ENCODE results near the gene EPHB1. TPM values are rescaled to one million over a fixed set of nuclear protein-coding genes. Genes with fewer than 3 reads are reported as not detected.
A peak's percentile ranks its signal among the peaks of the same experiment; 100 is the strongest.

The EPHB1 gene
- total RNA-seq, 4 donors from 2014 or later, result 1.00 to 8.9 (median 4.5) TPM

DNA sequence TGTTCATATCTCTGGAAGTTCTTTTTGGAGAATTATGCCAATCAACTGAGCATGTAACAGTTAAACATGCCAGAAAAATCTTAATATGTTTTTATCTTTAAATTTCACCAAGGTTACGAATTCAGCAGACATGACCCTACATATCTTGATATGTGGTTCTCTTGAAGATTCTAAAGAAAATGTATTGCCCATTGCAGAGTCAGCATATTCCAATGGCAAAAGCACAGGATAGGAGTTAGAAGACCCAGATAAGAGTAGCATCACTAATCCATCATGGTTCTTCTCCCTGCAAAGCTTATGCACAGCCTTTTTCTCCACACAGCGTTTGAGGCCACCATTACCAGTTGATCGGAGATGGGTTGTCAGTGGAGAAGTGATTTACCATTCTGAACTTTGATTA is 402.8 kb downstream of the EPHB1 start:
- in situ Hi-C loops (cut with MboI; ENCODE audit: low sequenced_read_pairs in 4 of 4), result no loop called here
- Histone ChIP-seq H3K27ac (no peak overlapping the region), H3K4me1 (no peaks in the 10 kb centered on the region), H3K36me3 (no peaks in the 10 kb centered on the region), H3K9me3 (no peaks in the 10 kb centered on the region), H3K4me3 (no peak overlapping the region), H3K27me3 (no peaks in the 10 kb centered on the region)
- ATAC-seq, result no peak
- no peak for TF ChIP-seq POLR2A (IDR thresholded peaks at IDR 0.05)
- TF ChIP-seq, protein P1, sequence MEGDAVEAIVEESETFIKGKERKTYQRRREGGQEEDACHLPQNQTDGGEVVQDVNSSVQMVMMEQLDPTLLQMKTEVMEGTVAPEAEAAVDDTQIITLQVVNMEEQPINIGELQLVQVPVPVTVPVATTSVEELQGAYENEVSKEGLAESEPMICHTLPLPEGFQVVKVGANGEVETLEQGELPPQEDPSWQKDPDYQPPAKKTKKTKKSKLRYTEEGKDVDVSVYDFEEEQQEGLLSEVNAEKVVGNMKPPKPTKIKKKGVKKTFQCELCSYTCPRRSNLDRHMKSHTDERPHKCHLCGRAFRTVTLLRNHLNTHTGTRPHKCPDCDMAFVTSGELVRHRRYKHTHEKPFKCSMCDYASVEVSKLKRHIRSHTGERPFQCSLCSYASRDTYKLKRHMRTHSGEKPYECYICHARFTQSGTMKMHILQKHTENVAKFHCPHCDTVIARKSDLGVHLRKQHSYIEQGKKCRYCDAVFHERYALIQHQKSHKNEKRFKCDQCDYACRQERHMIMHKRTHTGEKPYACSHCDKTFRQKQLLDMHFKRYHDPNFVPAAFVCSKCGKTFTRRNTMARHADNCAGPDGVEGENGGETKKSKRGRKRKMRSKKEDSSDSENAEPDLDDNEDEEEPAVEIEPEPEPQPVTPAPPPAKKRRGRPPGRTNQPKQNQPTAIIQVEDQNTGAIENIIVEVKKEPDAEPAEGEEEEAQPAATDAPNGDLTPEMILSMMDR (IDR thresholded peaks at IDR 0.05 in 4 of 5, conservative IDR thresholded peaks at IDR 0.05 in 1 of 5), result no peak
- intact Hi-C loops (cut with DNase I; ENCODE audit: low total_unique reads), result no loop called here
- DNase-seq, result no peak

DNA sequence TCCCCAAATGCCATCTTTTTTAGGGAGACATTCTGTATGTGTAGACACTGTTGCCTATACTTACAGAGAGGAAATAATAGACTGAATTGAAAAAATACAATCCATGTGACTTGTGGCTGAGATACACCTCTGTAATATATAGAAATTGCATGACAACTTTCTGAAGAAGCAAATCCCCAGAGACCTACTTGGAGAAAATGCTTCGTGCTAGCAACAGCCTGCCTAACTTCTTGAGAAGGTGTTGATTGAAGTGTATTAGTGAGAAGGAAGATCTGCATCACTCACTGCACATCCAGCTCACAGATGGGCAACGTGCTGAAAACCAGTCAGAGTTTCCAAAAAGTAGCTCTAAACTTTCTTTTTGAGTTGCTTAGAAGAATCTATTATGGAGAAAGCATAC is 404.1 kb downstream of the EPHB1 start:
- H3K27ac ChIP-seq, result no peak overlapping the region
- no peak for ATAC-seq
- H3K27me3 ChIP-seq, result no peaks in the 10 kb centered on the region
- no peak for DNase-seq
- in situ Hi-C loops (cut with MboI; ENCODE audit: low sequenced_read_pairs in 4 of 4), result no loop called here
- no peaks in the 10 kb centered on the region for H3K4me1 ChIP-seq
- H3K4me3 ChIP-seq, result no peak overlapping the region
- no peaks in the 10 kb centered on the region for H3K36me3 ChIP-seq
- intact Hi-C loops (cut with DNase I; ENCODE audit: low total_unique reads), result no loop called here
- H3K9me3 ChIP-seq, result no peaks in the 10 kb centered on the region
- TF ChIP-seq POLR2A (IDR thresholded peaks at IDR 0.05), result no peak
- TF ChIP-seq, protein P1 (IDR thresholded peaks at IDR 0.05 in 4 of 5, conservative IDR thresholded peaks at IDR 0.05 in 1 of 5), result no peak

DNA sequence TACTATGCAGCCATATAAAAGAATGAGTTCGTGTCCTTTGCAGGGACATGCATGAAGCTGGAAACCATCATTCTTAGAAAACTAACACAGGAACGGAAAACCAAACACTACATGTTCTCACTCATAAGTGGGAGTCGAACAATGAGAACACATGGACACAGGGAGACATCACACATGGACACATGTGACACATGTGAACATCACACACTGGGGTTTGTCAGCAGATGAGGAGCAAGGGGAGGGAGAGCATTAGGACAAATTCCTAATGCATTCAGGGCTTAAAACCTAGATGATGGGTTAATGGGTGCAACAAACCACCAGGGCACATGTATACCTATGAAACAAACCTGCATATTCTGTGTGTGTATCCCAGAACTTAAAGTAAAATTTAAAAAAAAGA is 408.0 kb downstream of the EPHB1 start:
- in situ Hi-C loops (cut with MboI; ENCODE audit: low sequenced_read_pairs in 4 of 4) (no loop called here), intact Hi-C loops (cut with DNase I; ENCODE audit: low total_unique reads) (no loop called here)
- Histone ChIP-seq H3K4me1 (peaks cover 0 to 3% of the 10 kb centered on the region in 2 donors), H3K4me3 (no peak overlapping the region), H3K9me3 (no peaks in the 10 kb centered on the region), H3K36me3 (no peaks in the 10 kb centered on the region), H3K27ac (no peak overlapping the region), H3K27me3 (no peaks in the 10 kb centered on the region)
- no peak for TF ChIP-seq POLR2A (IDR thresholded peaks at IDR 0.05)
- TF ChIP-seq, protein P1 (IDR thresholded peaks at IDR 0.05 in 4 of 5, conservative IDR thresholded peaks at IDR 0.05 in 1 of 5), result no peak
- no peak for DNase-seq
- no peak for ATAC-seq

DNA sequence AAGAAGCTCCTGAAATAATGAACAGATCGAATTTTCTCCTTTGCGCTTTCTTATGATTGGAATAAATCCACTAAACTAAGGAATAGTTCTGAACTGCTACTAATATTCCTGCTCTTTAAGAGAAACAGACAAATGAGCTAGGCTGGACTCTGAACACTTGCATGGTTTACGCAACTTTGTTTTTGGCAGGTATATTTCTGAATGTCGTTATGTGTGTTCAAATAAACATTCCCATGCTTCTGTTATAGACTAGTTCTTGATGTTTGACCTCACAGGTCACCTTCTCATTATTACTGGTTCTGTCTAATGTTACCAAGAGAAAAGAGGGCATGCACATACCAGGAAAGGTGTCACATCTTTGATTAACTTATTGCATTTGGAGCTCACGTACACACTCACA is 418.2 kb downstream of the EPHB1 start:
- no peaks in the 10 kb centered on the region for H3K27me3 ChIP-seq
- ATAC-seq (no peak), DNase-seq (no peak)
- intact Hi-C loops (cut with DNase I; ENCODE audit: low total_unique reads), result loop anchor here (5.0 kb wide), 1 partner anchor 46 kb away; no protein-coding TSS in a partner anchor
- H3K4me1 ChIP-seq, result peaks cover 30 to 37% of the 10 kb centered on the region in 2 donors
- no peak for TF ChIP-seq POLR2A (IDR thresholded peaks at IDR 0.05)
- peak overlapping the region; percentile 68 to 95 (median 77) for H3K27ac ChIP-seq
- in situ Hi-C loops (cut with MboI; ENCODE audit: low sequenced_read_pairs in 4 of 4), result no loop called here
- H3K9me3 ChIP-seq, result no peaks in the 10 kb centered on the region
- no peak overlapping the region for H3K4me3 ChIP-seq
- no peaks in the 10 kb centered on the region for H3K36me3 ChIP-seq

DNA sequence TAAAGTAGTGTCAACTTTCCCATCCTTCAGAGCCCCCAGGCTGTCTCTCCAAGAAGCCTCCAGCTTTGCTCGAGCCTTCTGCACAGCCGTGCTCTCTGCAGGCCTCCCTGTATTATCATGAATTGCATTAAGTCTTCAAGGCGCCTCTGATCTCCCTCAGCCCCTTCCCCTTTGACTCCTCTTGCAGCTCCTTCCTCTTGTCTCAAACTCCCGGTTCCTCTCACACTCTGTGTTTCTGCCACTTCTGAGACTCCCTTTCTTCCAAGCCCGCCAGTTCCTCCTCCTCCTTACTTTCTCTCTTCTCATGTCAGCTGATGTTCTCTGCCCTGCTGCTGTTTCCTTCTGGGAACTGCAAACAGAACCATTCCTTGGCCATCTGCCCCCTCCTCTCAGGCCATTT is 418.8 kb downstream of the EPHB1 start:
- Histone ChIP-seq H3K4me3 (no peak overlapping the region), H3K9me3 (no peaks in the 10 kb centered on the region), H3K27ac (peak overlapping the region; percentile 68 to 95 (median 77)), H3K4me1 (peaks cover 34 to 42% of the 10 kb centered on the region in 2 donors), H3K36me3 (no peaks in the 10 kb centered on the region), H3K27me3 (no peaks in the 10 kb centered on the region)
- DNase-seq (peak in 1 of 2 donors; percentile 16), ATAC-seq (no peak)
- TF ChIP-seq, protein P1 (IDR thresholded peaks at IDR 0.05 in 4 of 5, conservative IDR thresholded peaks at IDR 0.05 in 1 of 5), result no peak
- no peak for TF ChIP-seq POLR2A (IDR thresholded peaks at IDR 0.05)
- in situ Hi-C loops (cut with MboI; ENCODE audit: low sequenced_read_pairs in 4 of 4) (no loop called here), intact Hi-C loops (cut with DNase I; ENCODE audit: low total_unique reads) (loop anchor here (5.0 kb wide), 1 partner anchor 47 kb away; no protein-coding TSS in a partner anchor)
